Sigmoid colon (tissue), 7 donors: Measurements from ENCODE around the gene LZTS3. TPM values are rescaled to one million over a fixed set of nuclear protein-coding genes. Genes with fewer than 3 reads are reported as not detected.
A peak's percentile ranks its signal among the peaks of the same experiment; 100 is the strongest.
"Not testable (repeated sequence)": the region's sequence is repeated elsewhere in the genome, so short reads cannot be mapped to it uniquely, and the experiment has no call there.

Source experiments
- DNase-seq: peaks from one replicate; pipeline ENCODE4 v3.0.0-alpha.2; 2019
- H3K27ac ChIP-seq, 4 donors: fragments of 200-600 bp; sonication (generic); one replicate each; pipeline ENCODE4 v1.5.1; 2016 to 2019; ENCODE audit warnings: mild to moderate bottlenecking in 1 of 4
- H3K27me3 ChIP-seq, 3 donors: fragments of 200-600 bp; sonication (generic); one replicate each; pipeline ENCODE4 v1.5.1; 2019; ENCODE audit warnings: mild to moderate bottlenecking in 1 of 3
- H3K36me3 ChIP-seq, 4 donors: fragments of 200-600 bp; sonication (generic); one replicate each; pipeline ENCODE4 v1.5.1; 2016 to 2019
- H3K4me1 ChIP-seq, 4 donors: fragments of 200-600 bp; sonication (generic); one replicate each; pipeline ENCODE4 v1.5.1; 2017 to 2019
- H3K4me3 ChIP-seq, 4 donors: fragments of 200-600 bp; sonication (generic); one replicate each; pipeline ENCODE4 v1.5.1; 2017 to 2019; ENCODE audit warnings: mild to moderate bottlenecking in 2 of 4, moderate library complexity in 1 of 4
- H3K9me3 ChIP-seq, 4 donors: fragments of 200-600 bp in 3 of 4; sonication (generic) in 3 of 4; one replicate each; pipeline versions ENCODE4 v1.5.1 to v1.6.1; 2013 to 2019
- CTCF ChIP-seq, 4 experiments: fragments of 450-650 bp in 3 of 4; fragments of 200-600 bp in 1 of 4; IDR thresholded peaks; one replicate each; pipeline ENCODE4 v1.5.1; 2016 to 2019; ENCODE audit warnings: antibody characterized with exemption in 4 of 4, mild to moderate bottlenecking in 3 of 4, moderate library complexity in 2 of 4
- EP300 ChIP-seq, 4 donors: sonication (generic); formaldehyde crosslinking; IDR thresholded peaks; one replicate each; pipeline ENCODE4 v1.6.1; 2017; ENCODE audit warnings: antibody characterized with exemption in 4 of 4
- POLR2A ChIP-seq, 2 donors: fragments of 450-650 bp; IDR thresholded peaks; one replicate each; pipeline ENCODE4 v1.6.1; 2016; ENCODE audit warnings: antibody characterized with exemption in 2 of 2, mild to moderate bottlenecking in 2 of 2, moderate library complexity in 2 of 2
- POLR2AphosphoS5 ChIP-seq, 4 donors: sonication (generic); formaldehyde crosslinking; IDR thresholded peaks; one replicate each; pipeline ENCODE4 v1.6.1; 2017; ENCODE audit warnings: antibody characterized with exemption in 4 of 4
- WGBS, 2 donors: extraction: QIAGEN DNeasy Blood & Tissue Kit; methylation state at CpG; one replicate each; pipeline ENCODE4 v1.1.7; 2013; 5-methylcytosine and 5-hydroxymethylcytosine counted together
- intact Hi-C: fragments of 100-400 bp; cut with DNase I; formaldehyde crosslinking; loops from one replicate; pipeline ENCODE4 v1.15.1; 2023
- polyA plus RNA-seq, 3 donors: library from polyadenylated mRNA; stranded (reverse); fragments of 200-250 nt; gene quantifications; one replicate each; pipeline ENCODE4 v1.2.3, GENCODE V29; 2013
- total RNA-seq, 4 donors: library from RNA; depleted of rRNA; stranded (reverse); fragments of >200 nt; gene quantifications; one replicate each; pipeline ENCODE4 v1.1.0, GENCODE V29; 2016
- donor health status: healthy with polysubstance abuse.
- donor health status: Bipolar disorder and iron deficiency.
- donor health status: healthy.

Gene LZTS3
- total and polyA plus RNA-seq, 7 donors, result 2.4 to 10.5 (median 8.3) TPM

GRCh38 chr20:3129094-3129493 is 44.3 kb downstream of the LZTS3 start:
- 84 to 89% methylated on average over 4 of the region's 4 CpGs for WGBS, 2 donors
- intact Hi-C loops, result no loop called here
- no peak for TF ChIP-seq CTCF (IDR thresholded peaks at IDR 0.05)
- TF ChIP-seq EP300 (IDR thresholded peaks at IDR 0.05), result no peak
- no peak for TF ChIP-seq POLR2AphosphoS5 (IDR thresholded peaks at IDR 0.05)
- no peak for TF ChIP-seq POLR2A (IDR thresholded peaks at IDR 0.05)

GRCh38 chr20:3128275-3128984 is 44.9 kb downstream of the LZTS3 start:
- intact Hi-C loops, result no loop called here

More at GRCh38 chr20:3129094-3129493, 44.3 kb downstream of the LZTS3 start:
- H3K27me3 ChIP-seq, result no peaks in the 10 kb centered on the region
- H3K27ac ChIP-seq, result no peak overlapping the region
- no peaks in the 10 kb centered on the region for H3K36me3 ChIP-seq
- H3K4me3 ChIP-seq, result no peak overlapping the region
- H3K9me3 ChIP-seq, result no peaks in the 10 kb centered on the region
- DNase-seq, result no peak
- peaks cover 0 to 21% (median 8%) of the 10 kb centered on the region in 4 donors for H3K4me1 ChIP-seq

GRCh38 chr20:3126527-3126859 is 46.9 kb downstream of the LZTS3 start:
- no peak for DNase-seq
- Histone ChIP-seq H3K4me1 (peaks cover 0 to 21% (median 8%) of the 10 kb centered on the region in 4 donors), H3K4me3 (no peak overlapping the region), H3K27me3 (no peaks in the 10 kb centered on the region), H3K36me3 (peaks cover 7 to 15% (median 9%) of the 10 kb centered on the region in 4 donors), H3K9me3 (no peaks in the 10 kb centered on the region), H3K27ac (no peak overlapping the region)
- TF ChIP-seq POLR2A (IDR thresholded peaks at IDR 0.05) (no peak), POLR2AphosphoS5 (IDR thresholded peaks at IDR 0.05) (no peak), EP300 (IDR thresholded peaks at IDR 0.05) (no peak), CTCF (IDR thresholded peaks at IDR 0.05) (no peak)
- WGBS, 2 donors, result 94 to 95% methylated on average over 1 of the region's 1 CpG
- intact Hi-C loops, result no loop called here

More at GRCh38 chr20:3128275-3128984, 44.9 kb downstream of the LZTS3 start:
- TF ChIP-seq CTCF (IDR thresholded peaks at IDR 0.05), result no peak
- TF ChIP-seq EP300 (IDR thresholded peaks at IDR 0.05), result no peak
- no peak for TF ChIP-seq POLR2A (IDR thresholded peaks at IDR 0.05)
- no peak for TF ChIP-seq POLR2AphosphoS5 (IDR thresholded peaks at IDR 0.05)
- no peak for DNase-seq
- Histone ChIP-seq H3K36me3 (no peaks in the 10 kb centered on the region), H3K27me3 (no peaks in the 10 kb centered on the region), H3K27ac (no peak overlapping the region), H3K4me3 (no peak overlapping the region), H3K9me3 (no peaks in the 10 kb centered on the region), H3K4me1 (peaks cover 0 to 21% (median 8%) of the 10 kb centered on the region in 4 donors)
- WGBS, 2 donors, result 82 to 83% methylated on average over 8 of the region's 8 CpGs

- H3K27me3 ChIP-seq, H3K4me3 ChIP-seq, DNase-seq, H3K9me3 ChIP-seq, H3K27ac ChIP-seq, intact Hi-C loops: not testable (repeated sequence)
- Histone ChIP-seq H3K4me1 (peaks cover 0 to 21% (median 8%) of the 10 kb centered on the region in 4 donors), H3K36me3 (peaks cover 12 to 21% (median 13%) of the 10 kb centered on the region in 4 donors)
- 89 to 91% methylated on average over 25 of the region's 25 CpGs for WGBS, 2 donors
Observed at GRCh38 chr20:3125776-3126526, 47.4 kb downstream of the LZTS3 start.

GRCh38 chr20:3124773-3125560 is 48.4 kb downstream of the LZTS3 start:
- DNase-seq, result peak; percentile 64

GRCh38 chr20:3124163-3124562 is 49.2 kb downstream of the LZTS3 start:
- H3K27me3 ChIP-seq, intact Hi-C loops, H3K4me3 ChIP-seq, H3K27ac ChIP-seq, H3K9me3 ChIP-seq: not testable (repeated sequence)
- peak; percentile 3 for DNase-seq
- WGBS, 2 donors, result 98 to 99% methylated on average over 18 of the region's 18 CpGs
- H3K36me3 ChIP-seq, result peaks cover 13 to 34% (median 19%) of the 10 kb centered on the region in 4 donors
- peaks cover 0 to 19% (median 8%) of the 10 kb centered on the region in 4 donors for H3K4me1 ChIP-seq

More at GRCh38 chr20:3124773-3125560, 48.4 kb downstream of the LZTS3 start:
- 97 to 99% methylated on average over 41 of the region's 41 CpGs for WGBS, 2 donors
- peaks cover 13 to 31% (median 19%) of the 10 kb centered on the region in 4 donors for H3K36me3 ChIP-seq
- H3K9me3 ChIP-seq, H3K27me3 ChIP-seq, intact Hi-C loops, H3K4me3 ChIP-seq, H3K27ac ChIP-seq: not testable (repeated sequence)
- H3K4me1 ChIP-seq, result peaks cover 0 to 21% (median 8%) of the 10 kb centered on the region in 4 donors
